ENCODE measurements around the gene RPS27L. TPM values are rescaled to one million over a fixed set of nuclear protein-coding genes. Genes with fewer than 3 reads are reported as not detected.
A peak's percentile ranks its signal among the peaks of the same experiment; 100 is the strongest.

The RPS27L gene
- total and polyA plus RNA-seq, 9 of the 15 experiments (the other 6 are each of a cell fraction or from before 2014, with no cell fraction given): 72.2 to 382 (median 116) TPM

- TF ChIP-seq PBX2 (CRISPR knock-in tag; IDR thresholded peaks at IDR 0.05; ENCODE audit: low read depth) (no peak), PBX2 (tag; conservative IDR thresholded peaks at IDR 0.05; ENCODE audit: low read depth) (peak; percentile 63), RFX7 (CRISPR knock-in tag; IDR thresholded peaks at IDR 0.05) (no peak), SNRNP70 (optimal IDR thresholded peaks at IDR 0.05; ENCODE audit: low read depth, low read length) (no peak), ZBTB7A (IDR thresholded peaks at IDR 0.05; ENCODE audit: borderline replicate concordance, control insufficient read depth, low read depth, low read length) (no peak), CHCHD3 (CRISPR knock-in tag; IDR thresholded peaks at IDR 0.05) (no peak), GABPB1 (CRISPR knock-in tag; IDR thresholded peaks at IDR 0.05) (no peak), LEF1 (IDR thresholded peaks at IDR 0.05) (no peak; the same call in 1 of the 2 replicates), ZBTB8A (IDR thresholded peaks at IDR 0.05; ENCODE audit: partially characterized antibody) (no peak), MLLT1 (IDR thresholded peaks at IDR 0.05) (0 out of 4 replicates have a peak, but pooled peaks of 1 of the 2 experiments have one; percentile 31), PHTF2 (CRISPR knock-in tag; IDR thresholded peaks at IDR 0.05) (no peak), COPS2 (conservative IDR thresholded peaks at IDR 0.05) (no peak), SMARCA4 (IDR thresholded peaks at IDR 0.05) (peak; percentile 90), ZNF766 (CRISPR knock-in tag; conservative IDR thresholded peaks at IDR 0.05) (no peak), CTCFL (IDR thresholded peaks at IDR 0.05; ENCODE audit: borderline replicate concordance, insufficient read depth, low read depth, low read length, poor library complexity, severe bottlenecking) (no peak)
- TF ChIP-seq, protein P1, sequence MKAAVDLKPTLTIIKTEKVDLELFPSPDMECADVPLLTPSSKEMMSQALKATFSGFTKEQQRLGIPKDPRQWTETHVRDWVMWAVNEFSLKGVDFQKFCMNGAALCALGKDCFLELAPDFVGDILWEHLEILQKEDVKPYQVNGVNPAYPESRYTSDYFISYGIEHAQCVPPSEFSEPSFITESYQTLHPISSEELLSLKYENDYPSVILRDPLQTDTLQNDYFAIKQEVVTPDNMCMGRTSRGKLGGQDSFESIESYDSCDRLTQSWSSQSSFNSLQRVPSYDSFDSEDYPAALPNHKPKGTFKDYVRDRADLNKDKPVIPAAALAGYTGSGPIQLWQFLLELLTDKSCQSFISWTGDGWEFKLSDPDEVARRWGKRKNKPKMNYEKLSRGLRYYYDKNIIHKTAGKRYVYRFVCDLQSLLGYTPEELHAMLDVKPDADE (conservative IDR thresholded peaks at IDR 0.05; ENCODE audit: control insufficient read depth, low read depth, low read length): no peak
- TF ChIP-seq, protein P2, sequence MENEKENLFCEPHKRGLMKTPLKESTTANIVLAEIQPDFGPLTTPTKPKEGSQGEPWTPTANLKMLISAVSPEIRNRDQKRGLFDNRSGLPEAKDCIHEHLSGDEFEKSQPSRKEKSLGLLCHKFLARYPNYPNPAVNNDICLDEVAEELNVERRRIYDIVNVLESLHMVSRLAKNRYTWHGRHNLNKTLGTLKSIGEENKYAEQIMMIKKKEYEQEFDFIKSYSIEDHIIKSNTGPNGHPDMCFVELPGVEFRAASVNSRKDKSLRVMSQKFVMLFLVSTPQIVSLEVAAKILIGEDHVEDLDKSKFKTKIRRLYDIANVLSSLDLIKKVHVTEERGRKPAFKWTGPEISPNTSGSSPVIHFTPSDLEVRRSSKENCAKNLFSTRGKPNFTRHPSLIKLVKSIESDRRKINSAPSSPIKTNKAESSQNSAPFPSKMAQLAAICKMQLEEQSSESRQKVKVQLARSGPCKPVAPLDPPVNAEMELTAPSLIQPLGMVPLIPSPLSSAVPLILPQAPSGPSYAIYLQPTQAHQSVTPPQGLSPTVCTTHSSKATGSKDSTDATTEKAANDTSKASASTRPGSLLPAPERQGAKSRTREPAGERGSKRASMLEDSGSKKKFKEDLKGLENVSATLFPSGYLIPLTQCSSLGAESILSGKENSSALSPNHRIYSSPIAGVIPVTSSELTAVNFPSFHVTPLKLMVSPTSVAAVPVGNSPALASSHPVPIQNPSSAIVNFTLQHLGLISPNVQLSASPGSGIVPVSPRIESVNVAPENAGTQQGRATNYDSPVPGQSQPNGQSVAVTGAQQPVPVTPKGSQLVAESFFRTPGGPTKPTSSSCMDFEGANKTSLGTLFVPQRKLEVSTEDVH (IDR thresholded peaks at IDR 0.05; ENCODE audit: low read depth, partially characterized antibody): no peak
Measured at GRCh38 chr15:63191895-63192618, 34.8 kb upstream of the RPS27L start (continued).

Measured in K562 (cell line).